ENCODE data around the gene SCN4B.
A peak's percentile ranks its signal among the peaks of the same experiment; 100 is the strongest.
"Not testable (repeated sequence)": the region's sequence is repeated elsewhere in the genome, so short reads cannot be mapped to it uniquely, and the experiment has no call there.

Gene SCN4B, protein sequence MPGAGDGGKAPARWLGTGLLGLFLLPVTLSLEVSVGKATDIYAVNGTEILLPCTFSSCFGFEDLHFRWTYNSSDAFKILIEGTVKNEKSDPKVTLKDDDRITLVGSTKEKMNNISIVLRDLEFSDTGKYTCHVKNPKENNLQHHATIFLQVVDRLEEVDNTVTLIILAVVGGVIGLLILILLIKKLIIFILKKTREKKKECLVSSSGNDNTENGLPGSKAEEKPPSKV

DNA sequence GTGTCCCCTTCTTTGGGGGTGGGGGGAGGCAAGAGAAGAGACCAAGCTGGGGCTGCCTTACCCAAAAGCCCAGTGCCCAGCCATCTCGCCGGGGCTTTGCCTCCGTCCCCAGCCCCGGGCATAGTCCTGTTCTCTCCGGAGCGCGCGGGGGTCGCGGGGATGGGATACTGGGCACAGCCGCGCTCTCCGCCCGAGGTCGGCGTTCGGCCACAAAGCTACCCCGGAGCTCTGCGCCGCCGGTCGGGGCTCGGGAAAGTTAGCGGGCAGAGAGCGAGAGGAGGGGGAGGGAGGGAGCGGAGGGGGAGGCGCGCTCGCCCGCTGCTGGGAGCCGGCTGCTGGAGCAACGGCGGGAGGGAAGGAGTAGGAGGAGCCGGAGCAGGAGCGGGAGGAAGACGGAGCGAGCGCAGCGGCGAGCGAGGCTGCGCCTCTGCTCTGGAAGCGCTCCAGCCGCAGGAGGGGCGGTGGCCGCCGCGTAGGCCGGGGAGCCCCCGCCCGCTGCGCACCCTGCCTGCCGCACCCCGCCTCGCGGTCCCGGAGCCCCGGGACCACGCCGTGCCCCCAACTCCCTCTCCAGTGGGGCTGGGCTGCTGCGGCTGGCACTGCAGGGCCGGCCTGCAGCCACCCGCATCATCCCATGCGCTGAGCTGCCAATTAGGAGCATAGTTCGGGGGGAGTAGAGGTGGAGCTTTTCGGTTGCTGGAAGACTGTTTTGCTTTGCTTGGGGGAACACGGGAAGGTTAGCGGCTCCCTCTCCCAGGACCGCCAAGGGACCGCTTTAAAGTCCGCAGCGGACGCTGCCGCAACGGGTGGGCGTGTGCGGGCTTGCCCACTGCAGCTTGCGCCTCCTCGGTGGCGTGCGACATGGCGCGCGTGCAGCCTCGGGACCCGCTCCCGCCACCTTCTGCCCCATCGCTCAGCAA lies at the start of gene SCN4B:
Gene SCN4B, minus strand, starts transcription at position 272 of the 920 bp plus-strand sequence. Its CDS starts 150 bp downstream, at position 122.
- H3K4me1 Mint-ChIP-seq = peaks cover 27% of the 10 kb centered on the region
- H3K9me3 Mint-ChIP-seq = no peaks in the 10 kb centered on the region
- H3K27me3 Mint-ChIP-seq = peaks cover 88% of the 10 kb centered on the region
- H3K27ac Mint-ChIP-seq = peak within 1 kb of the TSS in 1 of 2 donors; percentile 52
- peak; percentile 59 for ATAC-seq
- DNase-seq = no peak
- peak within 1 kb of the TSS; percentile 73 to 81 for H3K4me3 Mint-ChIP-seq

DNA sequence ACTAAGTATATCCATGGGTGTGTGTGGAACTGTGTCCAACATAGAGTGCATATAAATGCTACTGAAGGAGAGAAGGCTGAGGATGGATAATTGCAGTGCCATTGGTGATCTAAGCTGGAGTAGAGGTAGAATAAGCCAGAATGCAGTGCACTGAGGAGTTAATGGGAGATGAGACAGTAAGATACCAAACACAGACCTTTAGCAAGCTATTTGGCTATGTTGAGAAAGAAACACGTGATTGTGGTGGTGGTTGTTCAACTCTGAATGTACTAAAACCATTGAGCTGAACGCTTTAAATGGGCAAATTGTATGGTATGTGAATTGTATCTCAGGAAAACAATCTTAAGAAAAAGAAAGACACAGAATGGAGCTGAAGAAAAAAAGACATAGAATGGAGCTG lies 49.3 kb upstream of the SCN4B start:
- no peak for DNase-seq
- ATAC-seq = no peak
- Mint-ChIP-seq H3K9me3 (no peaks in the 10 kb centered on the region), H3K27me3 (no peaks in the 10 kb centered on the region), H3K4me3 (no peak overlapping the region), H3K4me1 (peaks cover 16% of the 10 kb centered on the region), H3K27ac (no peak overlapping the region)

- peaks cover 16% of the 10 kb centered on the region for H3K4me1 Mint-ChIP-seq
- ATAC-seq = peak; percentile 90
These were observed 48.5 kb upstream of the SCN4B start for GRCh38 chr11:118200901-118201680.

DNA sequence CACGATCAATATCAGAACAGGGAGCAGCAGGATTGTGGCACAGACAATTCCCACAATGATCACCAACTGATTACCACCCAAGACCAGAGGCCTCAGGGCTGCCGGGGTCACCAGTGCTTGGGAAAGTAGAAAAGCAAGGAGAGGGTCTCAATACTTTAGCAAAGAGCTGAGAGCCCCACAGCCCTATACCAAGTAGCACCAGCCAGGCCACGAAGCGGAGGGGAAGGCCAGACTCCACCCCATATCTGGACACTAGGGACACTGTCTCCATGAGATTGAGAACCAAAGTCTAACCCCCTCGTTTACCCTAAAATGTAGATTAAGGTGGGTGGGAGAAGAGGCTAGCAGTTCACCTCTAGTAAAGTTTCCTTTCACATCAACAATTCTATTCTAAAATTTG lies 47.9 kb upstream of the SCN4B start:
- no peak overlapping the region for H3K27ac Mint-ChIP-seq
- peak overlapping the region in 1 of 2 donors; percentile 69 for H3K4me3 Mint-ChIP-seq
- H3K4me1 Mint-ChIP-seq = peaks cover 17% of the 10 kb centered on the region
- no peaks in the 10 kb centered on the region for H3K9me3 Mint-ChIP-seq
- DNase-seq (no peak), ATAC-seq (no peak)
- no peaks in the 10 kb centered on the region for H3K27me3 Mint-ChIP-seq

More at GRCh38 chr11:118200901-118201680, 48.5 kb upstream of the SCN4B start:
- Mint-ChIP-seq H3K27me3 (no peaks in the 10 kb centered on the region), H3K9me3 (no peaks in the 10 kb centered on the region), H3K27ac (no peak overlapping the region), H3K4me3 (no peak overlapping the region)
- DNase-seq = peak; percentile 55 to 68

DNA sequence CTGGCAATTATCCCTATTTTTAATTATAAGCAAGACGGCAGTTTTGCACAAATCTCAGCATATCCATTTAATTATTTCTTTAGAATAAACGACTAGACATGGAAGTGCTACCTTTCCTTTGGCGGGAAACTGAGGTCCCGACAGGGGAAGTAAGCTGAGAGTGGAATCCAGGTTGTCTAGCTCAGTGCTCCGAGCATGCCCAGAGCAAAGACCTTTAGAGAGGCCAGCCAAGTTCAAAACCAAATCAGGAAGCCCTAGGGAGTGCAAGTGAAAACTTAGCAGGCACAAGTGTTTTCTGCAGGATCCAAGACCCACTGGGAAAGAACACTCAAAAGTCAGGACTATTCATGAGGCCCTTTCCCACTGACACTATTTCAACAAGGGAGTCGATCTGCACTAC lies 46.5 kb upstream of the SCN4B start:
- Mint-ChIP-seq H3K4me1 (peaks cover 31% of the 10 kb centered on the region), H3K9me3 (no peaks in the 10 kb centered on the region), H3K4me3 (peak overlapping the region in 1 of 2 donors; percentile 36), H3K27me3 (no peaks in the 10 kb centered on the region), H3K27ac (peak overlapping the region; percentile 29 to 87)
- ATAC-seq = no peak
- no peak for DNase-seq

GRCh38 chr11:118198370-118198769 lies 45.7 kb upstream of the SCN4B start:
- Mint-ChIP-seq H3K4me1 (peaks cover 35% of the 10 kb centered on the region), H3K4me3 (peak overlapping the region in 1 of 2 donors; percentile 30), H3K9me3 (no peaks in the 10 kb centered on the region), H3K27ac (peak overlapping the region; percentile 83 to 87), H3K27me3 (no peaks in the 10 kb centered on the region)
- peak; percentile 77 to 83 for DNase-seq
- peak; percentile 34 for ATAC-seq

DNA sequence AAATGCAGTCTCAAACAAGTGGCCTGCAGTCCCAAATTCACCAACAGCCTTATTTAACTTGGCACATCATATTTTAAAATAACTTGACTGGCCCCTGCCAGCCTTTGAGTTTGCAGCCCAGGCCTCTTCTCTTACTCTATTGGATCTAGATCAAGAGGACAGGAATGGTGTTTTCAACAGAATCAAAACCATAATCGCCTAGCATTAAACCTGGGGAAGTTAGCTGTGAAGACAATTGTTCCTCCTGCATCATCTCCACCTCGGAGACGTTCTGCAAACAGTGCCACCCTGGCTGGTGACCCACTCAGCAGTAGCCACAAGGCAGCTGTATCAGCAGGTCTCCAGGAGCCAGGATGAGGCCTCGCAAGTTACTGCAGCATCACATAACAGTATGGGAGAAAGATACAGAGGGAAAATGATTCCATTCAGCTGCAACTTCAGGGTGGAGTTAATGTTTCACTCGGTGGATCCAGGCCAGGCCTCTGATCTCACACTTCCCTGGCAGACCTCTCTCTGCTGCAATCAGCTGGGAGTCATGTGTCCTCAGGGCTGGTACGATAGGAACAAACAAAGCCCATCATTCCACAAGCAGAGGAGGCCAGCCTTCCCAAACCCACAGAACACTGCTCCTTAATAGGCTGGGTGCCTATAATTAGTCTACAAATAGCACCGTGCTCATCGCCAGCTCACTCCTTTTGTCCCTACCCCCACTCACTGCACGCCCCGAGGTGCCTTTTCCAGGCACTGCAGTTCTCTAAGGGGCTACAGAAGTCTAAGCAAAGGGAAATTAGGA lies 42.4 kb upstream of the SCN4B start:
- DNase-seq (no peak), ATAC-seq (no peak)
- H3K4me3 Mint-ChIP-seq = no peak overlapping the region
- H3K4me1 Mint-ChIP-seq = peaks cover 35% of the 10 kb centered on the region
- peaks cover 4 to 7% of the 10 kb centered on the region in 2 donors for H3K9me3 Mint-ChIP-seq
- no peaks in the 10 kb centered on the region for H3K27me3 Mint-ChIP-seq
- H3K27ac Mint-ChIP-seq = peak overlapping the region; percentile 41 to 89

GRCh38 chr11:118193910-118194566 lies 41.4 kb upstream of the SCN4B start:
- H3K9me3 Mint-ChIP-seq = peaks cover 4 to 7% of the 10 kb centered on the region in 2 donors
- H3K27me3 Mint-ChIP-seq = no peaks in the 10 kb centered on the region
- no peak for DNase-seq
- H3K4me3 Mint-ChIP-seq = no peak overlapping the region
- H3K4me1 Mint-ChIP-seq = peaks cover 31% of the 10 kb centered on the region
- ATAC-seq = no peak
- peak overlapping the region; percentile 81 to 82 for H3K27ac Mint-ChIP-seq

DNA sequence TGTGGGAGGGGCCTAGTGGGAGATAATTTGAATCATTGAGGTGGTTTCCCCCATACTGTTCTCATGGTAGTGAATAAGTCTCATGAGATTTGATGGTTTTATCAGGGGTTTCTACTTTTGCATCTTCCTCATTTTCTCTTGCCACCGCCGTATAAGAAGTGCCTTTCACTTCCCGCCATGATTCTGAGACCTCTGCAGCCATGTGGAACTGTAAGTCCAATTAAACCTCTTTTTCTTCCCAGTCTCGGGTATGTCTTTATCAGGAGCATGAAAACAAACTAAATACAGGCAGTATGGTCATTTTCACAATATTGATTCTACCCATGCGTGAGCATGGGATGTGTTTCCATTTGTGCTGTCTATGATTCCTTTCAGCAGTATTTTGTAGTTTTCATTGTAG lies 40.2 kb upstream of the SCN4B start:
- not testable (repeated sequence) for DNase-seq, H3K27me3 Mint-ChIP-seq, H3K9me3 Mint-ChIP-seq, ATAC-seq, H3K4me3 Mint-ChIP-seq
- H3K4me1 Mint-ChIP-seq = peaks cover 19% of the 10 kb centered on the region
- H3K27ac Mint-ChIP-seq = peak overlapping the region in 1 of 2 donors; percentile 55

GRCh38 chr11:118190942-118191506 lies 38.4 kb upstream of the SCN4B start:
- H3K27me3 Mint-ChIP-seq, ATAC-seq, DNase-seq, H3K4me3 Mint-ChIP-seq, H3K9me3 Mint-ChIP-seq: not testable (repeated sequence)
- Mint-ChIP-seq H3K27ac (peak overlapping the region in 1 of 2 donors; percentile 16), H3K4me1 (peaks cover 19% of the 10 kb centered on the region)

GRCh38 chr11:118186346-118187107 lies 33.9 kb upstream of the SCN4B start:
- peaks cover 8% of the 10 kb centered on the region for H3K27me3 Mint-ChIP-seq
- ATAC-seq (no peak), DNase-seq (no peak)
- no peaks in the 10 kb centered on the region for H3K4me1 Mint-ChIP-seq
- no peak overlapping the region for H3K27ac Mint-ChIP-seq
- H3K4me3 Mint-ChIP-seq = no peak overlapping the region
- H3K9me3 Mint-ChIP-seq = no peaks in the 10 kb centered on the region

DNA sequence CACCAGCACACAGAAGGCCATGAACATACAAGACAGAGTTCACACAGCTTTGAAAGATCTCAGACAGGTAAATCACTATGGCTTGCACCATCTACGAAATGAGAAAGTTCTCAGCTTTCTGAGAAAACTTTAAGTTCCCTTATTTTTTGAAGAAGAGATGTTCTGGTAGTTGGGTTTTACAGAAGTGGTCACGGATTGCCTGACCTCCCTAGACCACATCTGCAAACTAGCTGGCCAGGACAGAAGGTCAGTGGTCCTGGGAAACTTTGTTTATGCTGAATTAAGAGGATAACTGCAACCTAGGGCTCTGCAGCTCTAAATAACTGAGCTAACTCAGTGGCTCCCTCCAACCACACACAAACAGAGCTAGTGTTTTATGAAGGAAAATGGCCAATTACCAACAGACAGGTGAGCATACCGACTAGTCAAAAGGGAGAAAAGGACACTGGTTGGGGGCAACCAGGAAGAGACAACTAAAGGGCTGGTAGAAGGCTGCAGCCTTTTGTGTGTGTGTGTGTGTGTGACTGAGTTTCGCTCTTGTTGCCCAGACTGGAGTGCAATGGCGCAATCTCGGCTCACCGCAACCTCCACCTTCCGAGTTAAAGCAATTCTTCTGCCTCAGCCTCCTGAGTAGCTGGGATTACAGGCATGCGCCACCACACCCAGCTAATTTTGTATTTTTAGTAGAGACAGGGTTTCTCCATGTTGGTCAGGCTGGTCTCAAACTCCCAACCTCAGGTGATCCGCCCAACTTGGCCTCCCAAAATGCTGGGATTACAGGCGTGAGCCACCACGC lies 32.4 kb upstream of the SCN4B start:
- Mint-ChIP-seq H3K27ac (no peak overlapping the region), H3K9me3 (no peaks in the 10 kb centered on the region), H3K4me3 (no peak overlapping the region), H3K4me1 (peaks cover 7% of the 10 kb centered on the region), H3K27me3 (peaks cover 17% of the 10 kb centered on the region)
- DNase-seq (no peak), ATAC-seq (no peak)

DNA sequence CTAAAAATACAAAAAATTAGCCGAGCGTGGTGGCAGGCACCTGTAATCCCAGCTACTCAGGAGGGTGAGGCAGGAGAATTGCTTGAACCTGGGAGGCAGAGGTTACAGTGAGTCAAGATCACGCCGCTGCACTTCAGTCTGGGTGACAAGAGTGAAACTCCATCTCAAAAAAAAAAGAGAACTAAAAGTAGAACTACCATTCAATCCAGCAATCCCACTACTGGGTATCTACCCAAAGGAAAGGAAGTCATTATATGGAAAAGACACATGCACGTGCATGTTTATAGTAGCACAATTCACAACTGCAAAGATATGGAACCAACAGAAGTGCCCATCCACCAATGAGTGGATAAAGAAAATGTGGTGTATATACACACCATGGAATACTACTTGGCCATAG lies 31.1 kb upstream of the SCN4B start:
- not testable (repeated sequence) for H3K27ac Mint-ChIP-seq, H3K9me3 Mint-ChIP-seq, ATAC-seq, DNase-seq, H3K4me3 Mint-ChIP-seq
- Mint-ChIP-seq H3K4me1 (peaks cover 11% of the 10 kb centered on the region), H3K27me3 (peaks cover 22% of the 10 kb centered on the region)
